ENCODE results near the gene NSA2. TPM values are rescaled to one million over a fixed set of nuclear protein-coding genes. Genes with fewer than 3 reads are reported as not detected.

The NSA2 gene
- total RNA-seq, 2 experiments from 2014 or later = 129 to 142 TPM

DNA sequence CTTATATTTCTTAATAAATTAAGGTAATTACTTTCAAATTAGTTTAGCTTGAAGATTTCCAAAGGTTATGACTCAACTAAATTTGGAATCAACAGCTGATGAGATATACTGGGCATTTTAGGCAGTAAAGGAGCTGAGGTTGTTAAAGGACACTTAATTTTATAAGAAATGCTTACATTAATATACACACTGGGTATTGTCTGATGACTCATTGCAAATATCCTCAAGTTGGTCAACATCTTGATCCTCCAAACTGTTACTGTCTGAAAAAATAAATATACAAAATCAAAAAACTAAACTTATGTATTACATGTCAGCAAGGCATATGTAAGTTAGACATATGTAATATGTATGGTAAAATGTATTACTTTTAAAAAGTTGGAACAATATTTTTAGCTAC, 3.5 kb upstream of the NSA2 start:
- CTCF ChIA-PET = interaction anchor here (0.8 to 2.6 kb wide), 5 partner anchors 87 to 287 kb away, joined by 3 to 15 read pairs (median 3); no protein-coding TSS in a partner anchor
- Mint-ChIP-seq H3K36me3 (ENCODE audit: low read depth) (peaks cover 28% of the 10 kb centered on the region), H3K27ac (no peak overlapping the region), H3K27me3 (no peaks in the 10 kb centered on the region), H3K4me1 (ENCODE audit: low read depth) (peaks cover 47% of the 10 kb centered on the region), H3K9me3 (no peaks in the 10 kb centered on the region), H3K4me3 (no peak overlapping the region)
- POLR2A ChIA-PET = no interaction called here
- DNase-seq (no peak), ATAC-seq (no peak)
- TF ChIP-seq CTCF (IDR thresholded peaks at IDR 0.05) = no peak
- intact Hi-C loops (cut with micrococcal nuclease) = loop anchor here (10.0 kb wide), 2 partner anchors 151 to 501 kb away; no protein-coding TSS in a partner anchor

- H3K27ac Mint-ChIP-seq = peak overlapping the region; percentile 6
- no peak for DNase-seq
- H3K4me3 Mint-ChIP-seq = peak overlapping the region; percentile 98
- no peak for TF ChIP-seq CTCF (IDR thresholded peaks at IDR 0.05)
- H3K4me1 Mint-ChIP-seq (ENCODE audit: low read depth) = peaks cover 51% of the 10 kb centered on the region
- H3K27me3 Mint-ChIP-seq = no peaks in the 10 kb centered on the region
- ChIA-PET POLR2A (no interaction called here), CTCF (interaction anchor here (1.1 to 2.3 kb wide), 4 partner anchors 18 to 154 kb away, joined by 3 to 9 read pairs (median 5); no protein-coding TSS in a partner anchor)
- intact Hi-C loops (cut with micrococcal nuclease) = loop anchor here (10.0 kb wide), 2 partner anchors 150 to 500 kb away; no protein-coding TSS in a partner anchor
- ATAC-seq = no peak
- peaks cover 29% of the 10 kb centered on the region for H3K36me3 Mint-ChIP-seq (ENCODE audit: low read depth)
- H3K9me3 Mint-ChIP-seq = no peaks in the 10 kb centered on the region
Observed at GRCh38 chr5:74765201-74765600, 1.8 kb upstream of the NSA2 start.

DNA sequence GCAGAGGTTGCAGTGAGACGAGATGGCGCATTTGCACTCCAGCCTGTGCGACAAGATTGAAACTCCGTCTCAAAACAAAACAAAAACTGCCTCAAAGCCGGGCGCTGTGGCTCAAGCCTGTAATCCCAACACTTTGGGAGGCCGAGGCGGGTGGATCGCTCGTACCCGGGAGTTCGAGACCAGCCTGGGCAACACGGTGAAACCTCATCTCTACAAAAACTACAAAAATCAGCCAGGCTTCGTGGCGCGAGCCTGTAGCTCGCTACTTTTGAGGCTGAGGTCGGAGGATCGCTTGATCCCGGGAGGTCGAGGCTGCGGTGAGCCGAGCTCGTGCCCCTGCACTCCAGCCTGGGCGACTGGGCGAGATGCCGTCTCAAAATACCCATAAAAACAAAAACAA, 1.1 kb upstream of the NSA2 start:
- no peak for ATAC-seq

GRCh38 chr5:74766418-74766848, 616 bp upstream of the NSA2 start:
- H3K4me3 Mint-ChIP-seq = peak overlapping the region; percentile 98
- CTCF ChIA-PET = interaction anchor here (0.7 to 2.3 kb wide), 17 partner anchors 8 to 470 kb away, joined by 3 to 10 read pairs (median 6); partner anchors contain the start of genes ANKRD31 and HEXB
- peaks cover 36% of the 10 kb centered on the region for H3K36me3 Mint-ChIP-seq (ENCODE audit: low read depth)
- DNase-seq (no peak), ATAC-seq (peak; percentile 43)
- peaks cover 46% of the 10 kb centered on the region for H3K4me1 Mint-ChIP-seq (ENCODE audit: low read depth)
- H3K9me3 Mint-ChIP-seq = no peaks in the 10 kb centered on the region
- H3K27ac Mint-ChIP-seq = peak overlapping the region; percentile 99
- intact Hi-C loops (cut with micrococcal nuclease) = loop anchor here (10.0 kb wide), 2 partner anchors 148 to 498 kb away; no protein-coding TSS in a partner anchor
- no peaks in the 10 kb centered on the region for H3K27me3 Mint-ChIP-seq
- POLR2A ChIA-PET = interaction anchor here (0.8 to 2.1 kb wide), 4 partner anchors 8 to 81 kb away, joined by 3 to 5 read pairs (median 3); partner anchors contain the start of gene HEXB
- peak; percentile 86 for TF ChIP-seq CTCF (IDR thresholded peaks at IDR 0.05)

More for the DNA sequence above, 1.1 kb upstream of the NSA2 start:
- Mint-ChIP-seq H3K27me3 (no peaks in the 10 kb centered on the region), H3K4me3 (peak overlapping the region; percentile 98), H3K27ac (no peak overlapping the region), H3K4me1 (ENCODE audit: low read depth) (peaks cover 51% of the 10 kb centered on the region), H3K36me3 (ENCODE audit: low read depth) (peaks cover 32% of the 10 kb centered on the region), H3K9me3 (no peaks in the 10 kb centered on the region)
- no peak for DNase-seq
- intact Hi-C loops (cut with micrococcal nuclease) = loop anchor here (10.0 kb wide), 2 partner anchors 149 to 499 kb away; no protein-coding TSS in a partner anchor
- no peak for TF ChIP-seq CTCF (IDR thresholded peaks at IDR 0.05)
- ChIA-PET POLR2A (interaction anchor here (0.8 to 2.1 kb wide), 2 partner anchors 7 to 80 kb away, joined by 3 to 5 read pairs; partner anchors contain the start of gene HEXB), CTCF (interaction anchor here (0.7 to 2.3 kb wide), 12 partner anchors 9 to 471 kb away, joined by 3 to 10 read pairs (median 6); partner anchors contain the start of genes ANKRD31 and HEXB)

DNA sequence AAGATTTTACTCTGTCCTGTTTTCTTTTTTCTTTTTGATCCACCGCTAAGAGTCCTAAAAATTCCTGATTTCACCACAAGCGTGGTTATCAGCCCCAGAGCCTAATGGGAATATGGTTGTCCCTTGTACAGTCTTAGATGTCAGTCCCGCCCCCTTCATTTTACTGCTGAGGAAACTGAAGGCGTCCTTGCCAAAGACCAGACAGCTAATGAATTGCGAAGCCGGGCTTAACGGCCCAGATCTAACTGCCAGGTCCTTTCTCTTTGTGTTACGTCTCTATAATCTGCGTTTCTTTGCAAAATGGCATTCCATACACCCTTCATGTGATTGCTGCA, 497 bp downstream of the NSA2 start:
- DNase-seq (peak; percentile 30), ATAC-seq (peak; percentile 7)
- Mint-ChIP-seq H3K4me3 (peak overlapping the region; percentile 98), H3K27ac (peak overlapping the region; percentile 99), H3K4me1 (ENCODE audit: low read depth) (peaks cover 35% of the 10 kb centered on the region), H3K27me3 (no peaks in the 10 kb centered on the region), H3K36me3 (ENCODE audit: low read depth) (peaks cover 37% of the 10 kb centered on the region), H3K9me3 (no peaks in the 10 kb centered on the region)
- POLR2A ChIA-PET = interaction anchor here (1.0 to 2.1 kb wide), 3 partner anchors 9 to 31 kb away, joined by 3 to 5 read pairs (median 3); no protein-coding TSS in a partner anchor
- intact Hi-C loops (cut with micrococcal nuclease) = loop anchor here (10.0 kb wide), 2 partner anchors 147 to 497 kb away; no protein-coding TSS in a partner anchor
- no peak for TF ChIP-seq CTCF (IDR thresholded peaks at IDR 0.05)
- CTCF ChIA-PET = interaction anchor here (0.6 to 2.3 kb wide), 10 partner anchors 8 to 396 kb away, joined by 3 to 10 read pairs (median 6); partner anchors contain the start of gene HEXB
